Natural killer cell (primary cell): ENCODE data around the gene HMGCS2. TPM values are rescaled to one million over a fixed set of nuclear protein-coding genes. Genes with fewer than 3 reads are reported as not detected.

ENCODE experiments used
- ATAC-seq, 3 donors: fragments of 150-1000 bp in 2 of 3; fragments of 200-7000 bp in 1 of 3; cut with Tn5 transposase; 1 replicate in 1 of 3; 2 replicates in 2 of 3; pipeline ENCODE4 v1.10.0; 2021; ENCODE audit warnings: mild to moderate bottlenecking in 2 of 3, moderate library complexity in 2 of 3
- DNase-seq, 2 donors: peaks; one replicate each; pipeline versions ENCODE4 v3.0.0 to v3.0.0-alpha.2; 2013 to 2021; ENCODE audit warnings: mixed read lengths in 1 of 2
- H3K27ac ChIP-seq: one replicate; pipeline ENCODE4 v1.5.1; 2013; ENCODE audit warnings: mild to moderate bottlenecking, low read length
- H3K27me3 ChIP-seq: one replicate; pipeline ENCODE4 v1.6.1; 2013; ENCODE audit warnings: low read length; ENCODE audit not compliant: control insufficient read depth, insufficient read depth
- H3K36me3 ChIP-seq: one replicate; pipeline ENCODE4 v1.6.1; 2013; ENCODE audit warnings: low read length; ENCODE audit not compliant: control insufficient read depth, insufficient read depth
- H3K4me1 ChIP-seq: one replicate; pipeline ENCODE4 v1.6.1; 2013; ENCODE audit warnings: low read length; ENCODE audit not compliant: control insufficient read depth, insufficient read depth
- H3K4me3 ChIP-seq: one replicate; pipeline ENCODE4 v1.5.1; 2013; ENCODE audit warnings: low read length
- H3K9me3 ChIP-seq: one replicate; pipeline ENCODE4 v1.6.1; 2013; ENCODE audit warnings: low read length; ENCODE audit not compliant: control insufficient read depth, insufficient read depth
- H3K27ac Mint-ChIP-seq, 2 donors: one replicate each; pipeline ENCODE4 v1.8.0; 2022; ENCODE audit warnings: mild to moderate bottlenecking in 2 of 2, mixed read lengths in 2 of 2, moderate library complexity in 1 of 2
- H3K27me3 Mint-ChIP-seq, 2 donors: one replicate each; pipeline ENCODE4 v1.8.0; 2022; ENCODE audit warnings: low read depth in 2 of 2, mixed read lengths in 2 of 2
- H3K36me3 Mint-ChIP-seq: one replicate; pipeline ENCODE4 v1.8.0; 2022; ENCODE audit warnings: mixed read lengths
- H3K4me1 Mint-ChIP-seq, 2 donors: one replicate each; pipeline ENCODE4 v1.8.0; 2022; ENCODE audit warnings: mixed read lengths in 2 of 2
- H3K4me3 Mint-ChIP-seq: one replicate; pipeline ENCODE4 v1.8.0; 2022; ENCODE audit warnings: mild to moderate bottlenecking, moderate library complexity, mixed read lengths
- H3K9me3 Mint-ChIP-seq, 2 donors: one replicate each; pipeline ENCODE4 v1.8.0; 2022; ENCODE audit warnings: mixed read lengths in 2 of 2
- WGBS: methylation state at CpG from one replicate; pipeline ENCODE4 v1.1.7; 2013; ENCODE audit warnings: missing lambda C conversion rate; ENCODE audit not compliant: insufficient coverage; 5-methylcytosine and 5-hydroxymethylcytosine counted together
- intact Hi-C: fragments of 100-400 bp; cut with micrococcal nuclease; formaldehyde crosslinking; loops from one replicate; pipeline ENCODE4 v1.14.2; 2022
- total RNA-seq, 4 donors: library from RNA; stranded (reverse); fragments of 120-200 nt in 1 of 4; gene quantifications; one replicate each; pipeline versions ENCODE4 v1.2.3 to v1.2.4, GENCODE V29; 2013 to 2022
- TF ChIP-seq, protein P1 (sequence below): fragments of 200-600 bp; IDR thresholded peaks from one replicate; pipeline ENCODE4 v1.8.0; 2022; ENCODE audit warnings: antibody characterized with exemption

Gene HMGCS2
- total RNA-seq, 3 donors from 2014 or later (not counting 1 experiment from before 2014, with no cell fraction given): not detected

DNA sequence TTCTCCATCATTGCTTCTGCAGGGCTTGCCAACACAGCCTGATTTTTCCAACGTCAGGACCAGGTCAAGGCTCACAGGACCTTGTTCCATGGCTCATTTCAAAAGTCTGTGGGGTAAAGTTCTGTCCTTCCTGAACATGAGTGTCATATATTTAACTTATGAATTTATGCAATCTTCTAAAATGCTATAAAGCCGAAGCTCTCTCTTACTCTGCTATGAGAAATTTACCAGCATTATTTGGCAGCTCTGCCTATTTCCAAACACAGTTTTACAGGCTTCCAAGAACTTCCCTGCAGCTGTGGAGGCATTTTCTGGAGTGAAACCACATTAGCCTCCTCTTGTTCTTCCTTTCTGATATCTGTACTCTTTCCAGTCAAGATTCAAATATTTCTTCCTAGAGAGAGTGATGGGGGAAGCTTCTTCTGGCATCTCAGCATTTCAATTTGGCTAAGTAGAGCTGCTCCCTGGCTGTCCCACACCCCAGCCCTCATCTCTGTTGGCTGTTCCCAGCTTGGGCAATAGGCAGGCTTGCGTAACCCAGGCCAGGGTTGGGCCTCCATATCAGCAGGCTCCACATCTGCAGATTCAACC, 15.6 kb upstream of the HMGCS2 start:
- DNase-seq: no peak
- Histone ChIP-seq H3K27me3 (no peaks in the 10 kb centered on the region), H3K36me3 (no peaks in the 10 kb centered on the region), H3K27ac (no peak overlapping the region), H3K9me3 (no peaks in the 10 kb centered on the region), H3K4me1 (no peaks in the 10 kb centered on the region), H3K4me3 (no peak overlapping the region)
- intact Hi-C loops: no loop called here
- no peaks in the 10 kb centered on the region for H3K9me3 Mint-ChIP-seq
- TF ChIP-seq, protein P1, sequence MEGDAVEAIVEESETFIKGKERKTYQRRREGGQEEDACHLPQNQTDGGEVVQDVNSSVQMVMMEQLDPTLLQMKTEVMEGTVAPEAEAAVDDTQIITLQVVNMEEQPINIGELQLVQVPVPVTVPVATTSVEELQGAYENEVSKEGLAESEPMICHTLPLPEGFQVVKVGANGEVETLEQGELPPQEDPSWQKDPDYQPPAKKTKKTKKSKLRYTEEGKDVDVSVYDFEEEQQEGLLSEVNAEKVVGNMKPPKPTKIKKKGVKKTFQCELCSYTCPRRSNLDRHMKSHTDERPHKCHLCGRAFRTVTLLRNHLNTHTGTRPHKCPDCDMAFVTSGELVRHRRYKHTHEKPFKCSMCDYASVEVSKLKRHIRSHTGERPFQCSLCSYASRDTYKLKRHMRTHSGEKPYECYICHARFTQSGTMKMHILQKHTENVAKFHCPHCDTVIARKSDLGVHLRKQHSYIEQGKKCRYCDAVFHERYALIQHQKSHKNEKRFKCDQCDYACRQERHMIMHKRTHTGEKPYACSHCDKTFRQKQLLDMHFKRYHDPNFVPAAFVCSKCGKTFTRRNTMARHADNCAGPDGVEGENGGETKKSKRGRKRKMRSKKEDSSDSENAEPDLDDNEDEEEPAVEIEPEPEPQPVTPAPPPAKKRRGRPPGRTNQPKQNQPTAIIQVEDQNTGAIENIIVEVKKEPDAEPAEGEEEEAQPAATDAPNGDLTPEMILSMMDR: no peak
- H3K36me3 Mint-ChIP-seq: no peaks in the 10 kb centered on the region
- WGBS: 79% methylated on average over 2 of the region's 3 CpGs
- H3K4me1 Mint-ChIP-seq: no peaks in the 10 kb centered on the region
- H3K27ac Mint-ChIP-seq: no peak overlapping the region
- peaks cover 8 to 40% of the 10 kb centered on the region in 2 donors for H3K27me3 Mint-ChIP-seq
- ATAC-seq: no peak
- H3K4me3 Mint-ChIP-seq: no peak overlapping the region

DNA sequence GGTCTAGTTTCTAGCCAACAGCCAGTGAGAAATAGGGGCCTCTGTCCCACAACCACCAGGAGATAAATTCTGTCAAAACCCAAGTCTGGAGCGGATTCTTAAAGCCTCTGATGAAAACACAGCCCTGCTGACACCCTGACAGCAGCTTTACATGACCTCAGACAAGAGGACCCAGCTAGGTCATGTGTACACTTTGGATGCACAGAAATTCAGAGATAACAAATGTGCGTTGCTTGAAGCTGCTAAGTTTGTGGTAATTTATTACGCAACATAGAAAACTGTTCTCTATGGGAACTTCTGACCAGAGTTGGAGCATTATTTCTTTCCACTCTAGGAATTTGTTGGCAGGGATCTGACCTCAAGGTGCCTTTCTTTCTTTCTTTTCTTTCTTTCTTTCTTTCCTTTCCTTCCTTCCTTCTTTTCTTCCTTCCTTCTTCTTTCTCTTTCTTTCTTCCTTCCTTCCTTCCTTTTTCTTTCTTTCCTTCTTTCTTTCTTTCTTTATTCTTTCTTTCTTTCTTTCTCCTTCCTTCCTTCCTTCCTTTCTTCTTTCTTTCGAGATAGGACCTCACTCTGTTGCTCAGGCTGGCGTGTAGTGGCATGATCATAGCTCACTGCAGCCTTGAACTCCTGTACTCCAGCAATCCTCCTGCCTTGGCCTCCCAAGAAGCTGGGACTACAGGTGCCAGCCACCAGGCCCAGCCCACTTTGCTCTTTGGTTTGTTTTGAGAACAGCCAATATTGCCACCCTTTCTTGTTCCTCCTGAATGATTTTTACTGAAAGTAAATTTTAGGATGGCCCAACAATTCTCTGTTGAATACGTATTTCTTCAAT, 14.9 kb upstream of the HMGCS2 start:
- Mint-ChIP-seq H3K36me3 (no peaks in the 10 kb centered on the region), H3K27me3 (peaks cover 8 to 40% of the 10 kb centered on the region in 2 donors), H3K9me3 (no peaks in the 10 kb centered on the region), H3K4me3 (no peak overlapping the region), H3K27ac (no peak overlapping the region), H3K4me1 (no peaks in the 10 kb centered on the region)
- H3K36me3 ChIP-seq: no peaks in the 10 kb centered on the region
- no peaks in the 10 kb centered on the region for H3K9me3 ChIP-seq
- intact Hi-C loops: no loop called here
- 76% methylated on average over 6 of the region's 6 CpGs for WGBS
- TF ChIP-seq, protein P1: no peak
- no peak for ATAC-seq
- no peak overlapping the region for H3K27ac ChIP-seq
- DNase-seq: no peak
- no peak overlapping the region for H3K4me3 ChIP-seq
- no peaks in the 10 kb centered on the region for H3K27me3 ChIP-seq
- H3K4me1 ChIP-seq: no peaks in the 10 kb centered on the region

DNA sequence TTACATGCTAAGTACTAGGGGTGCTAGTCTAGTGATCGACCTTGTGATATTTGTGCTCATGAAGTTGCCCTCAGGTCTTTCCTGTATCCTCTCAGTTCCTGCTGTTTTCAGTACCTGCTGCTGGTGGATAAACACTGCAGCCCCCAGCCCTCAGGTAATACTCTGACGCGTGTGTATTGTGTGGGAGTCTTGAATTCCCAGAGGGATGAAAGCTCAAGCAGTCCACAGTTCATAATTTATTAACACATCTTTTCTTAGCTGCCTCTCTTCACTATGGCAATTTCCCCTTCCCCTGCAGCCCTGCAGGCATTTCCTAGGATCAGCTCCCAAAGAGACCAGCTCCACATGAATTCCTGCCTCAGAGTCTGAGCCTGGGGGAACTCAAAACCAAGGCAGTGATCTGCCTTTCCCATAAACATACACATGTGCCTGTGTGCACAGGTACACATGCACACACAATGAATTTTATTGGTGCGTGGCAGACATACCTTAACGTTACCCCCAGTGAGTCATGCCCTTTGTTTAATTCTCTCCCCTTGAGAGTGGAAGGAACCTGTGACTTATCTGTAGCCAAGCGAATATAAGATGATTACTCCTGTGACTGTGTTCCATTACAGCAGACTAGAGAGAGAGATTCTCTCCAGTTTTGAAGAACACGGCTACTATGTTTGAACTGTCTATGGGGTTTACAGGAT, 14.1 kb upstream of the HMGCS2 start:
- Histone ChIP-seq H3K36me3 (no peaks in the 10 kb centered on the region), H3K27ac (no peak overlapping the region), H3K9me3 (no peaks in the 10 kb centered on the region), H3K4me3 (no peak overlapping the region), H3K27me3 (no peaks in the 10 kb centered on the region), H3K4me1 (no peaks in the 10 kb centered on the region)
- intact Hi-C loops: no loop called here
- DNase-seq (no peak), ATAC-seq (no peak)
- WGBS: 79% methylated on average over 5 of the region's 7 CpGs
- Mint-ChIP-seq H3K36me3 (no peaks in the 10 kb centered on the region), H3K27ac (no peak overlapping the region), H3K27me3 (peaks cover 10 to 40% of the 10 kb centered on the region in 2 donors), H3K4me3 (no peak overlapping the region), H3K9me3 (no peaks in the 10 kb centered on the region), H3K4me1 (no peaks in the 10 kb centered on the region)
- TF ChIP-seq, protein P1: no peak
